HEK293 (cell line): ENCODE results near the gene H2BK1.

Experiments
- CTCF ChIA-PET: fragments of 350-600 bp; formaldehyde crosslinking; extraction: SDS; loops from one replicate; lab custom pipeline; 2021; ENCODE audit warnings: antibody characterized with exemption; lab: Yijun Ruan, JAX
- POLR2A ChIA-PET: fragments of 300-600 bp; formaldehyde crosslinking; extraction: SDS; loops from one replicate; lab custom pipeline; 2020; ENCODE audit warnings: antibody characterized with exemption, inconsistent platforms; lab: Yijun Ruan, JAX
- H3K27ac ChIP-seq: fragments of 200-500 bp; sonication (Bioruptor generic); 2 replicates; pipeline ENCODE4 v1.5.1; 2014; ENCODE audit warnings: low read depth, low read length, control low read depth, inconsistent platforms; ENCODE audit errors: extremely low read depth
- H3K36me3 ChIP-seq, 2 experiments: fragments of 200-500 bp in 1 of 2; sonication (Bioruptor generic) in 1 of 2; 1 replicate in 1 of 2; 2 replicates in 1 of 2; pipeline ENCODE4 v1.5.1; 2014 to 2017; ENCODE audit warnings: inconsistent platforms in 2 of 2, low read length in 2 of 2; ENCODE audit not compliant: control insufficient read depth in 2 of 2, insufficient read depth in 1 of 2
- H3K4me1 ChIP-seq: fragments of 200-500 bp; sonication (Bioruptor generic); 2 replicates; pipeline ENCODE4 v1.5.1; 2014; ENCODE audit warnings: mild to moderate bottlenecking, low read length, inconsistent platforms; ENCODE audit not compliant: control insufficient read depth, insufficient read depth
- H3K4me3 ChIP-seq: 2 replicates; pipeline ENCODE4 v1.5.1; 2011; ENCODE audit warnings: low read depth, mild to moderate bottlenecking, control low read depth, low read length, moderate library complexity
- H3K9me3 ChIP-seq: fragments of 200-500 bp; sonication (Bioruptor generic); 2 replicates; pipeline ENCODE4 v1.5.1; 2014; ENCODE audit warnings: low read depth, low read length, inconsistent platforms; ENCODE audit not compliant: control insufficient read depth, insufficient read depth
- BCL11A ChIP-seq: fragments of 450-650 bp; formaldehyde crosslinking; IDR thresholded peaks from 2 replicates; pipeline ENCODE4 v1.5.1; 2016; ENCODE audit warnings: low read depth, missing biosample characterization, missing genetic modification characterization
- EGR2 ChIP-seq: fragments of 450-650 bp; formaldehyde crosslinking; IDR thresholded peaks from 2 replicates; pipeline ENCODE4 v1.5.1; 2016; ENCODE audit warnings: low read depth, missing biosample characterization, missing genetic modification characterization
- ELK4 ChIP-seq: IDR thresholded peaks from 2 replicates; pipeline ENCODE4 v1.6.1; 2011; ENCODE audit warnings: mild to moderate bottlenecking, low read depth, low read length, borderline replicate concordance
- FEZF1 ChIP-seq: fragments of 450-650 bp; formaldehyde crosslinking; IDR thresholded peaks from 2 replicates; pipeline ENCODE4 v1.5.1; 2016; ENCODE audit warnings: missing biosample characterization, missing genetic modification characterization
- KLF17 ChIP-seq: fragments of 450-650 bp; formaldehyde crosslinking; IDR thresholded peaks from 2 replicates; pipeline ENCODE4 v1.5.1; 2016; ENCODE audit warnings: missing biosample characterization, missing genetic modification characterization
- KLF9 ChIP-seq: fragments of 450-650 bp; formaldehyde crosslinking; IDR thresholded peaks from 2 replicates; pipeline ENCODE4 v1.5.1; 2016; ENCODE audit warnings: missing biosample characterization, missing genetic modification characterization, low read depth
- MZF1 ChIP-seq: fragments of 450-650 bp; formaldehyde crosslinking; IDR thresholded peaks from 2 replicates; pipeline ENCODE4 v1.5.1; 2017; ENCODE audit warnings: missing biosample characterization, missing genetic modification characterization, borderline replicate concordance
- PRDM10 ChIP-seq: fragments of 450-650 bp; formaldehyde crosslinking; IDR thresholded peaks from 2 replicates; pipeline ENCODE4 v1.5.1; 2016; ENCODE audit warnings: missing biosample characterization, missing genetic modification characterization
- SCRT2 ChIP-seq: fragments of 450-650 bp; formaldehyde crosslinking; IDR thresholded peaks from 2 replicates; pipeline ENCODE4 v1.5.1; 2016; ENCODE audit warnings: missing biosample characterization, missing genetic modification characterization
- SP3 ChIP-seq: fragments of 450-650 bp; formaldehyde crosslinking; IDR thresholded peaks from 2 replicates; pipeline ENCODE4 v1.5.1; 2016; ENCODE audit warnings: missing biosample characterization, missing genetic modification characterization
- ZBTB48 ChIP-seq: fragments of 450-650 bp; formaldehyde crosslinking; IDR thresholded peaks from 2 replicates; pipeline ENCODE4 v1.5.1; 2016; ENCODE audit warnings: missing biosample characterization, missing genetic modification characterization
- ZFHX2 ChIP-seq: fragments of 450-650 bp; formaldehyde crosslinking; conservative IDR thresholded peaks from 2 replicates; pipeline ENCODE4 v1.5.1; 2016; ENCODE audit warnings: missing biosample characterization, missing genetic modification characterization
- ZFP41 ChIP-seq: fragments of 450-650 bp; formaldehyde crosslinking; IDR thresholded peaks from 2 replicates; pipeline ENCODE4 v1.5.1; 2016; ENCODE audit warnings: missing biosample characterization, missing genetic modification characterization, borderline replicate concordance
- ZFP69B ChIP-seq: fragments of 450-650 bp; formaldehyde crosslinking; IDR thresholded peaks from 2 replicates; pipeline ENCODE4 v1.5.1; 2016; ENCODE audit warnings: missing biosample characterization, missing genetic modification characterization
- ZNF10 ChIP-seq: fragments of 450-650 bp; formaldehyde crosslinking; IDR thresholded peaks from 2 replicates; pipeline ENCODE4 v1.5.1; 2017; ENCODE audit warnings: missing biosample characterization, missing genetic modification characterization
- ZNF121 ChIP-seq: fragments of 450-650 bp; formaldehyde crosslinking; IDR thresholded peaks from 2 replicates; pipeline ENCODE4 v1.5.1; 2016; ENCODE audit warnings: missing biosample characterization, missing genetic modification characterization
- ZNF202 ChIP-seq: fragments of 450-650 bp; formaldehyde crosslinking; IDR thresholded peaks from 2 replicates; pipeline ENCODE4 v1.5.1; 2016; ENCODE audit warnings: missing biosample characterization, missing genetic modification characterization, borderline replicate concordance
- ZNF302 ChIP-seq: fragments of 450-650 bp; formaldehyde crosslinking; IDR thresholded peaks from 2 replicates; pipeline ENCODE4 v1.5.1; 2016; ENCODE audit warnings: missing biosample characterization, missing genetic modification characterization, low read depth
- ZNF335 ChIP-seq: fragments of 450-650 bp; formaldehyde crosslinking; conservative IDR thresholded peaks from 2 replicates; pipeline ENCODE4 v1.5.1; 2016; ENCODE audit warnings: missing biosample characterization, missing genetic modification characterization
- ZNF558 ChIP-seq: fragments of 450-650 bp; formaldehyde crosslinking; IDR thresholded peaks from 2 replicates; pipeline ENCODE4 v1.5.1; 2016; ENCODE audit warnings: missing biosample characterization, missing genetic modification characterization
- ZNF677 ChIP-seq: fragments of 450-650 bp; IDR thresholded peaks from 2 replicates; pipeline ENCODE4 v1.5.0; 2018; ENCODE audit warnings: missing biosample characterization, mild to moderate bottlenecking, missing genetic modification characterization, moderate library complexity
- ZNF707 ChIP-seq: fragments of 450-650 bp; formaldehyde crosslinking; IDR thresholded peaks from 2 replicates; pipeline ENCODE4 v1.5.1; 2016; ENCODE audit warnings: missing biosample characterization, missing genetic modification characterization
- ZNF76 ChIP-seq: fragments of 450-650 bp; formaldehyde crosslinking; IDR thresholded peaks from 2 replicates; pipeline ENCODE4; 2016; ENCODE audit warnings: low read depth, missing biosample characterization, missing genetic modification characterization, borderline replicate concordance
- ZSCAN30 ChIP-seq: fragments of 450-650 bp; IDR thresholded peaks from 2 replicates; pipeline ENCODE4 v1.5.1; 2018; ENCODE audit warnings: missing biosample characterization, mild to moderate bottlenecking, missing genetic modification characterization, moderate library complexity

H2BK1 gene

GRCh38 chr7:151242159-151243044 lies 32.1 kb upstream of the H2BK1 start:
- H3K36me3 ChIP-seq = peaks cover 0 to 57% of the 10 kb centered on the region in 2 experiments; a peak in 1 of 3 replicates
- H3K4me1 ChIP-seq = no peaks in the 10 kb centered on the region; the same call in 1 of the 2 replicates
- no peaks in the 10 kb centered on the region for H3K9me3 ChIP-seq
- no peak overlapping the region for H3K27ac ChIP-seq
- TF ChIP-seq BCL11A (tag by site-specific recombination) (no peak), ZFP41 (tag by site-specific recombination) (no peak), ZNF121 (tag by site-specific recombination) (no peak), ZNF76 (tag by site-specific recombination) (no peak), ZFHX2 (tag by site-specific recombination) (0 out of 2 replicates have a peak, but pooled peaks have one; percentile 17), FEZF1 (tag by site-specific recombination) (no peak), PRDM10 (tag by site-specific recombination) (peak; percentile 84), ELK4 (no peak), ZSCAN30 (tag by site-specific recombination) (no peak), KLF9 (no peak), EGR2 (tag by site-specific recombination) (peak; percentile 36; the same call in 1 of the 2 replicates)
- CTCF ChIA-PET = interaction anchor here (0.5 to 4.6 kb wide), 8 partner anchors 7 to 73 kb away, joined by 3 to 43 read pairs (median 4); partner anchors contain the start of gene ABCF2
- no peak overlapping the region for H3K4me3 ChIP-seq
- POLR2A ChIA-PET = interaction anchor here (2.6 to 4.1 kb wide), 2 partner anchors 9 to 15 kb away, joined by 12 to 23 read pairs; partner anchors contain the start of genes ABCF2 and CHPF2

- no peak overlapping the region for H3K27ac ChIP-seq
- no peak overlapping the region for H3K4me3 ChIP-seq
- no peaks in the 10 kb centered on the region for H3K9me3 ChIP-seq
- H3K4me1 ChIP-seq = no peaks in the 10 kb centered on the region
- POLR2A ChIA-PET = interaction anchor here (2.6 to 4.1 kb wide), 2 partner anchors 9 to 14 kb away, joined by 12 to 23 read pairs; partner anchors contain the start of genes ABCF2 and CHPF2
- peaks cover 0 to 64% of the 10 kb centered on the region in 2 experiments; a peak in 1 of 3 replicates for H3K36me3 ChIP-seq
- no peak for TF ChIP-seq MZF1 (tag by site-specific recombination)
- TF ChIP-seq ZNF302 (tag by site-specific recombination) = no peak
- TF ChIP-seq KLF17 (tag by site-specific recombination) = no peak
- TF ChIP-seq SP3 (tag by site-specific recombination) = no peak
- no peak for TF ChIP-seq ZNF335 (tag by site-specific recombination)
- no peak for TF ChIP-seq ZNF202 (tag by site-specific recombination)
- no peak for TF ChIP-seq ZNF558
- no peak for TF ChIP-seq ZBTB48 (tag by site-specific recombination)
- no peak for TF ChIP-seq ZFP69B (tag by site-specific recombination)
- TF ChIP-seq ZNF707 (tag by site-specific recombination) = no peak
- no peak for TF ChIP-seq ZNF10 (tag by site-specific recombination)
- no peak for TF ChIP-seq SCRT2 (tag by site-specific recombination)
- no peak for TF ChIP-seq ZNF677 (tag by site-specific recombination)
- TF ChIP-seq, all 188 proteins: peak for 0
- CTCF ChIA-PET = interaction anchor here (0.7 kb wide), 1 partner anchor 57 kb away, joined by 3 read pairs; no protein-coding TSS in a partner anchor
Observed at GRCh38 chr7:151241755-151242096, 31.4 kb upstream of the H2BK1 start.
